ENCODE data around the gene GNPTAB. TPM values are rescaled to one million over a fixed set of nuclear protein-coding genes. Genes with fewer than 3 reads are reported as not detected.

The GNPTAB gene
- total and polyA plus RNA-seq, 2 of the 8 experiments (the other 6 are each of a cell fraction or from before 2014, with no cell fraction given), result 21.5 to 51.3 TPM

DNA sequence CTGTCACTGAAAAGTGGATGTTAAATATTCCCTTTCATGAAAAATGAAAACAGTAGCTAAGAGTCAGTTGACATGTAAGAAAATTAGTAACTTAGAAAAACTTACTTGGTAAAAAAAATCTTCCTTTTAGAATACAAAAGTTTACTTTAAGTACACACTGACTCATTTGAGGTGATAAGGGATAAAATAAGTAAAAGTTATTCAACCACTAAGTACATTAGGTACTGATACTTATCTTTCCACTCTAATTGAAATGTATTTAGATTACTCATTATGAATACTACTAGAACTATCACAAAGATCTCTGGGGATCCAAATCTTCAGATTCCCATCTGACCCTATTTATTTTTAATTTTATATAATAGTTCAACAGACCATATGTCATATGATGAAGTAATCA, 103.7 kb downstream of the GNPTAB start:
- H2AFZ ChIP-seq (ENCODE audit: low read length), result no peak overlapping the region
- no peak overlapping the region for H4K91ac ChIP-seq (replicated peaks; ENCODE audit: insufficient read length, low read length)
- ChIA-PET POLR2A (ENCODE audit: partially characterized antibody) (no interaction called here), CTCF (ENCODE audit: partially characterized antibody) (interaction anchor here (0.6 kb wide), 1 partner anchor 1902 kb away, joined by 4 read pairs; no protein-coding TSS in a partner anchor)
- H2BK5ac ChIP-seq (ENCODE audit: low read depth, low read length), result no peak overlapping the region
- no peak overlapping the region for H2BK15ac ChIP-seq (ENCODE audit: low read length)
- H3K79me1 ChIP-seq (ENCODE audit: low read depth, low read length), result no peaks in the 10 kb centered on the region
- no peak overlapping the region for H3K27ac ChIP-seq (ENCODE audit: low read depth, low read length)
- H3K14ac ChIP-seq (ENCODE audit: insufficient read length), result no peak overlapping the region
- H4K5ac ChIP-seq (ENCODE audit: insufficient read length, low read depth, low read length), result no peak overlapping the region
- peak overlapping the region in 1 of 4 experiments; percentile 34; a peak in 1 of 7 replicates for H3K9ac ChIP-seq (replicated peaks in 1 of 4; ENCODE audit: extremely low read depth in 1 of 4, low read depth in 3 of 4, low read length in 3 of 4)
- no peak overlapping the region for H2BK120ac ChIP-seq (replicated peaks; ENCODE audit: low read depth, low read length)
- no peak overlapping the region for H2BK12ac ChIP-seq (ENCODE audit: low read depth, low read length)
- no peaks in the 10 kb centered on the region for H3K23me2 ChIP-seq (ENCODE audit: low read depth, low read length)
- H3K9me3 ChIP-seq (ENCODE audit: insufficient read depth in 2 of 2, low read depth in 1 of 2, low read length in 1 of 2), result no peaks in the 10 kb centered on the region
- no peak overlapping the region for H3K23ac ChIP-seq (ENCODE audit: insufficient read length)
- no peaks in the 10 kb centered on the region for H3K4me1 ChIP-seq (replicated peaks in 1 of 4; ENCODE audit: control insufficient read depth in 3 of 4, insufficient read depth in 4 of 4, low read length in 3 of 4)
- DNase-seq (ENCODE audit: low read depth in 1 of 2, low spot score in 2 of 2) (no peak), FAIRE-seq (no peak)
- no peak overlapping the region for H3K4me3 ChIP-seq (ENCODE audit: extremely low read depth in 1 of 4, insufficient read depth in 2 of 4, low read depth in 3 of 4, low read length in 4 of 4)
- H3K4me2 ChIP-seq (ENCODE audit: insufficient read depth in 1 of 2, low read depth in 2 of 2, low read length in 2 of 2), result no peak overlapping the region
- no peak overlapping the region for H2AK5ac ChIP-seq (ENCODE audit: low read depth, low read length)
- H3K18ac ChIP-seq (ENCODE audit: extremely low read depth, low read length), result no peak overlapping the region
- no peak overlapping the region for H4K8ac ChIP-seq (ENCODE audit: extremely low read depth, insufficient read depth, low read length)
- no peak overlapping the region for H2BK20ac ChIP-seq (ENCODE audit: low read length)
- no peak overlapping the region for H3K4ac ChIP-seq (replicated peaks; ENCODE audit: insufficient read length, low read depth, low read length)
- H3K27me3 ChIP-seq (replicated peaks in 1 of 4; ENCODE audit: control insufficient read depth in 3 of 4, extremely low read depth in 1 of 4, insufficient read depth in 3 of 4, low read length in 3 of 4), result no peaks in the 10 kb centered on the region
- no peaks in the 10 kb centered on the region for H3K79me2 ChIP-seq (ENCODE audit: control insufficient read depth in 1 of 2, insufficient read depth in 2 of 2, low read length in 2 of 2)
- peaks cover 0 to 3% (median 0%) of the 10 kb centered on the region in 4 experiments; a peak in 2 of 8 replicates for H3K36me3 ChIP-seq (ENCODE audit: control insufficient read depth in 2 of 4, insufficient read depth in 4 of 4, low read length in 3 of 4)
- no peaks in the 10 kb centered on the region for H4K20me1 ChIP-seq (replicated peaks in 1 of 2; ENCODE audit: control insufficient read depth in 1 of 2, insufficient read depth in 2 of 2, low read length in 2 of 2)
- H3K56ac ChIP-seq (replicated peaks; ENCODE audit: insufficient read length, low read depth, low read length), result no peak overlapping the region
- TF ChIP-seq CTBP2 (IDR thresholded peaks at IDR 0.05; ENCODE audit: borderline replicate concordance, insufficient read depth, insufficient read length, low read length), result no peak
- no peak for TF ChIP-seq SP4 (IDR thresholded peaks at IDR 0.05; ENCODE audit: low read length)
- TF ChIP-seq TAF1 (IDR thresholded peaks at IDR 0.05; ENCODE audit: low read depth, low read length), result no peak
- TF ChIP-seq SIRT6 (IDR thresholded peaks at IDR 0.05; ENCODE audit: low read length), result no peak
- TF ChIP-seq BCL11A (IDR thresholded peaks at IDR 0.05; ENCODE audit: low read depth in 2 of 2, low read length in 2 of 2), result no peak
- no peak for TF ChIP-seq SP1 (IDR thresholded peaks at IDR 0.05; ENCODE audit: low read depth, low read length)
- TF ChIP-seq KDM4A (IDR thresholded peaks at IDR 0.05; ENCODE audit: low read depth, low read length, severe bottlenecking), result no peak
- TF ChIP-seq GTF2F1 (IDR thresholded peaks at IDR 0.05; ENCODE audit: borderline replicate concordance, low read depth, low read length), result no peak
- TF ChIP-seq, protein P1, sequence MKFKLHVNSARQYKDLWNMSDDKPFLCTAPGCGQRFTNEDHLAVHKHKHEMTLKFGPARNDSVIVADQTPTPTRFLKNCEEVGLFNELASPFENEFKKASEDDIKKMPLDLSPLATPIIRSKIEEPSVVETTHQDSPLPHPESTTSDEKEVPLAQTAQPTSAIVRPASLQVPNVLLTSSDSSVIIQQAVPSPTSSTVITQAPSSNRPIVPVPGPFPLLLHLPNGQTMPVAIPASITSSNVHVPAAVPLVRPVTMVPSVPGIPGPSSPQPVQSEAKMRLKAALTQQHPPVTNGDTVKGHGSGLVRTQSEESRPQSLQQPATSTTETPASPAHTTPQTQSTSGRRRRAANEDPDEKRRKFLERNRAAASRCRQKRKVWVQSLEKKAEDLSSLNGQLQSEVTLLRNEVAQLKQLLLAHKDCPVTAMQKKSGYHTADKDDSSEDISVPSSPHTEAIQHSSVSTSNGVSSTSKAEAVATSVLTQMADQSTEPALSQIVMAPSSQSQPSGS (IDR thresholded peaks at IDR 0.05; ENCODE audit: low read length), result no peak
- TF ChIP-seq JUN (IDR thresholded peaks at IDR 0.05; ENCODE audit: low read depth, low read length), result no peak
- no peak for TF ChIP-seq SAP30 (IDR thresholded peaks at IDR 0.05; ENCODE audit: insufficient read depth, insufficient replicate concordance, low read length)
- TF ChIP-seq, protein P2, sequence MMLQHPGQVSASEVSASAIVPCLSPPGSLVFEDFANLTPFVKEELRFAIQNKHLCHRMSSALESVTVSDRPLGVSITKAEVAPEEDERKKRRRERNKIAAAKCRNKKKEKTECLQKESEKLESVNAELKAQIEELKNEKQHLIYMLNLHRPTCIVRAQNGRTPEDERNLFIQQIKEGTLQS (IDR thresholded peaks at IDR 0.05; ENCODE audit: insufficient read depth, low read depth, low read length), result no peak
- TF ChIP-seq HDAC6 (IDR thresholded peaks at IDR 0.05; ENCODE audit: low read depth, low read length), result no peak
- TF ChIP-seq CHD1 (IDR thresholded peaks at IDR 0.05; ENCODE audit: low read depth, low read length), result no peak
